CD4-positive, alpha-beta T cell treated with Interleukin-15 for 4 hours (primary cell): ENCODE measurements around the gene FMN1.

Source experiments
- DNase-seq: peaks from one replicate; pipeline ENCODE4 v3.0.0-alpha.2; 2020; ENCODE audit warnings: low spot score

The FMN1 gene

DNA sequence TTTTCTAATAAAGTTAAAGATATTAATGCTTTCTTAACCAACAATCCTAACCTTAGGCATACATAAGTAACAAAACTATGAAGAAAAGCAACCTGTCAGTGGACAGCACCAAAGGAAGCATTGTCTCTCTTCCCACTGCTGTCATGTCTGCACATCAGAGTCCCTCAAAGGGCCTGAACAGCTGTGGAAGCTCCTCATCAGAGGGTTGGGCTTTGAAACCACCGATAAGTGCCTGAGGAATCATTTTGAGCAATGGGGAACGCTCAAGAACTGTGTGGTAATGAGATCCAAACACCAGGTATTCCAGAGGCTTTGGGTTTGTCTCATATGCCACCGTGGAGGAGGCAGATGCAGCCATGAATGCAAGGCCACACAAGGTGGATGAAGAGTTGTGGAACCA lies 182.5 kb downstream of the FMN1 start:
- no peak for DNase-seq

DNA sequence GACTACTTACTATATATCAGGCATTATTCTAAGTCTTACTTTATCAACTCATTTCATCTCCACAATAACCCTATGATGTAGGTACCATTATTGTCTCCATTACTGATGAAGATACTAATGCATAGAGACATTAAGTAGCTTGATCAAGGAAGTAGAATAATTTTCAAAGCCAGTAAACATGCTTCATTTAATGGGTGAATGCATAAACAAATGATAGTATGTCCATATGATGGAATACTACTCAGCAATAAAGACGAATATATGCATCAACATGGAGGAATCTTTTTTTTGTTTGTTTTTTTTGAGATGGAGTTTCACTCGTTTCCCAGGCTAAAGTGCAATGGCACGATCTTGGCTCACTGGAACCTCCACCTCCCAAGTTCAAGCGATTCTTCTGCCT lies 184.9 kb downstream of the FMN1 start:
- DNase-seq, result no peak

DNA sequence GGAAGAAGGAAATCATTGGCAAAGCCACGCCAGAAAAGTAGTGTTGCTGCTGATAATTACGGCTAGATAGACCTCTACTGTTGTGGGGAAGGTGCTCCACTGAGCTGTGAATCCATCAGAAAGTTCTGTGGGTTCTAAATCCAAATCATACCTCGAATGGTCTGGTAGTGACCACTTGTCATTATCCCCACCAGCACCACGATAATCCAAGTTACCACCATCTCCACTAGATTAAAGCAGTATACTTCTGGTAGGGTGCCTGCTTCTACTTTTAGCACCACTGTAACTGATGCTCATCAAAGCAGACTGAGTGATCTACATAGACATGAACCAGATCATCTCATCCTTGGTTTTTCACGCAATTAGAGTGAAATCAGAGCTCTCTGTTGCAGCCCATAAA lies 185.5 kb downstream of the FMN1 start:
- DNase-seq, result no peak

DNA sequence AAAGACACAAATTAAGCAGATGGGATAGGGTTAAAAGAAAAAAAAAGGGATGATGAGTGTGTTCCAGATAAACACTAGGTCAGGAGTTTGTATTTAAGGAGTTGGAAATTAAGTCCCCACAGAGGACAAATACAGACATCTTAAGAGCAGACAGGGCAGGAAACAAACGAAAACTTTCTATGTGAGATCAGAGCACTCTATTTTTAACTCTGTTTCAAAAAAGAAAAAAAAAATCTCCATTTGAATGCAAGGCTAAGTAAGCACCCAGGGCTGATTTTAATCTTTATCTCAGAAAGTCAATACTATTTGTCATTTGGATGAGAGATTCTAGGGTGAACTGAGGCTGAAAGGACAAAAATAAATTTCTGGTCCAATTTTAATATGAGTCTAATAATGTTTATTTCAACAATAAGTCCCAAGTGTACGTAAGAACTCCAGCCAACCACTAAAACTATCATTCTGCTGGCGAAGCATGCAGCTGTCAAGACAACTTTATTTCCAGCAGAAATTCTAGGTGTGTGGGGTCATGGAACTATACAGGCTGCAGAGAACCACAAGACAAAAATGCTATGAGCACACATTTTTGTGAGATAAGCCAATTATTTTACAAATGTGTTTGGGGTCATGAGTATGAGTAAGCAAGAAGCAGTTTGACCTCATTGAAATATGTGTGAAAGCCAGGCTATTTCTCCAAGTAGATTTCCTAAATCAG lies 186.1 kb downstream of the FMN1 start:
- no peak for DNase-seq

DNA sequence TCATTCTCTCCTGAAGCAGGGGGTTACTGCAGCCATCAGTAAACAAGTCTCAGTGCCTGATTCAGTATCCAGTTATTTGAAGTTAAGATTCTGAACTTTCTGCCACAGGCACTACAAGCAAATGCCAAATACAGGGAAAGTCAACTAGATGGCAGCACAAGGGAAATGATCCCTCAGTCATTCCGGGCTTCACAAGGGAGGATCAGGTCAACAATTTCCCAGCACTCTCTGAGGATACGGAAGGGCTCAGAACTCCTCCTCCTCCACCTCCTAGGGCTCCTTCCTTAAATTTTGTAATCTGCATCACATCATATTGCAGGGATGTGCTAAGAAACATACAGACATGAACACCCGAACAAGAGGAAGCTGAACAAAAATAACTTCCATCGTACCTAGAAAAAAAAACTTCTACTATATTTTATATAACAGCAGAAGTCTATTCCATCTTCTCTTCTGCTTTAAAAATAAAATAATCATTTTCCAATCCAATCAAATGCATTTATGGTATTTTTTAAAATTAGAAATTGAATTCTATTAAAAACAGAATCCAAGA lies 187.1 kb downstream of the FMN1 start:
- no peak for DNase-seq

DNA sequence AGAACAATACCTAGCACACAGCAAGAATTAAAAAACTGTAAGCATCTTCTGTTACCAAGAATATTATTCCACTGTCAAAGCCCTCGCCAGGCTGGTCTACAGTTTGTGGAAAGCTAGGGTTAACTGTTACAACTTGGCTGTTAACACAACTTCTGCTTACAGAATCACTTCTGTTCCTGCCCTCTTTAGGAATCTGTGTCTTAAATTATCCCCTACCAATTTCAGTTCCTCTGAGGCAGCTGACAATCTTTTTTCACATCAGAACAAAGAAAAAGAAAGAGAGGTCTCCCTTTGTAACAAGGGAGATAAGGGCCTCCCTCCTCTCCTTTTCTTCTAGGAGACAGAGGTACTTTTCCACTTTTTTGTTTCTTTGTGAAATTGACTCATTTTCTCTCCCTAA lies 188.9 kb downstream of the FMN1 start:
- DNase-seq, result no peak

DNA sequence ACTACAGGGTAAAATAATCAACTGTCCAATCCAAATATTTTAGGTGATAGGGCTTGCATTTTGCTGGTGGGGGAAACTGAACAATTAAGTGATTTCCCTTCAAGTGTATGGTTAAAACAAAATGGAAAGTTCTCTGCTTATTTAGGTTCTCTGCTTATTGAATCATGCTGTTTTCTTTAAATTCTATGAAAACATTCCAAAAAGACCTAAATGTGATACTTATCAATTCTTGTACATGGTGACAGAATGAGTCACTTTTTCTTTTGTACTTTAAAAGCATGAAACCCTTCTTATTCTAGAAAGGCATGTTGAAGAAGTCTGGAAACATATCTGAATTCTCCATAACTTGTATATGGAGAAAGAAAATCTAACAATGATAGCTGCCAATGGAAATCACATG lies 192.6 kb downstream of the FMN1 start:
- DNase-seq, result no peak

DNA sequence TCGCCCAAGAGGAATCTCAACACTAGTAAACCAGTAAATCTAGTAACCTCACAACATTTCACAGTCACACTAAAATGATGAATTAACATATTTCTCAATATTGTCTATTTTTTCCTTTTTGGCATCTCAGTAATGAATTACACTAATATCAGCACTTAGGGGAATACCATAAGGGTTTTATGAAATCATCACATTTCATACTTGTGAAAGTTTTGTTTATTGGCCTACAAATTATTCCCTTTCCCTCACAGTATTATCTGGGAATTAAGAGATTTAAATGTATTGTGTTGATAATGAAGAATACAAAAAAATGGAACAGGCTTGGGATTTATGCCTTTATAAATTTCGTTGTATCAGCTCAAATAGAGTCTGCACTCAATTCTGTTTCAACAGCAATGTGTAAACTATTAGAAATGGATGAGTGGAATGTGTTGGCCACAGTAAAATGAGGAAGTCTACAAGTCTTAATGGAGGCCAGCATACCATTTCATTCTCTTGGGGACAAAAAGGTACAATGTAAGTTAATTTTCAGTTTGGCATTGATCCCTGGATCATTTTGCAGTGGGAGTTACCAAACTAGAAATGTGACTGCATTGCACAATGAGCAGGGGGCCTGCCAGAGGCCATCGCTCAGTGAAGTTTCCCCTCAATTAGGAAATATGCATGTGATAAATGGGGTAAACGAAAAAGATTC lies 195.4 kb downstream of the FMN1 start:
- DNase-seq, result no peak

DNA sequence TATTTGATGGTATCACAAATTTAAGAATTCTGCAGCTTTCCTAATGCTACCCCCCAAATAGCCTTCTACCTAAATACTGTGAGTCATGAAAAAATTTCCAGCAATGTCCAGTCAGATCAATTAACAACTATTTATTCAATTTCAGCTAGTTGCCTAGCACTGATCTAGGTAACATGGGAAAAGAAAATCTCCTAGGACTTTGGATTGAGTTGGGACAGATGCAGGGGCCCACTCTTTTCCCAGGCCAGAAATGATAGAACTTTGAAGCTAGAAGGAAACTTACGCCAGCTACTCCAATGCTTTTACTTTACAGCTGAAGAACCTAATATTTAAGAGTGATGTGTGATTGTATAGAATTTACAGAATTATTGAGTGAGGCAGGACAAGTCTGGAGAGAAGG lies 196.3 kb downstream of the FMN1 start:
- DNase-seq, result no peak

DNA sequence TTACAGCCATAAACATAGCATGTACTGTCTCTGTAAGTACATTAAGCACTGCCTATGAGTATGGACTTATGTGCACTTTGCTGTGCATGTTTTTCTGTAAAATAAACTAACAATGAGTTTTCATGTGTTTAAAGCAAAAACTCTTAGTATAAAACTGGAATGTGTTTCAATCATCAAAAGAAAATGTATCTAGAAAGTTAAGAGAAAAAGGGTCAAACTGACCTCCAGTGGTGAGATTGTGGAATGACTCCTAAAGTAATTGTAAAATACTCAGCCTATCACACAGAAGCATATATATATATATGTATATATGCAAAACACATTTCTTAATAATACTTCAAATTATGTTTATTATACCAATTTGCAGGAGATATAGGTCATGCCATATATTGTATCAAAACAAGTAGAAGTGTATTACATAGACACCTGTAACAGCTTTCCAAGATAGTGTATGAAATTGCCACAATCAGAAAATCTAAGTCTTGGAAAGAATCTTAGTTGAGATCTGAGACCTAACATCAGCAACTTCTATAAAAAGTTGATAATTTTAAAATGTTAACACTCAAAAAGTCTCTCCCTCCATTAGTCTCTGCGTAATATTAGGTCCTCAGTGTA lies 199.6 kb downstream of the FMN1 start:
- DNase-seq, result no peak

DNA sequence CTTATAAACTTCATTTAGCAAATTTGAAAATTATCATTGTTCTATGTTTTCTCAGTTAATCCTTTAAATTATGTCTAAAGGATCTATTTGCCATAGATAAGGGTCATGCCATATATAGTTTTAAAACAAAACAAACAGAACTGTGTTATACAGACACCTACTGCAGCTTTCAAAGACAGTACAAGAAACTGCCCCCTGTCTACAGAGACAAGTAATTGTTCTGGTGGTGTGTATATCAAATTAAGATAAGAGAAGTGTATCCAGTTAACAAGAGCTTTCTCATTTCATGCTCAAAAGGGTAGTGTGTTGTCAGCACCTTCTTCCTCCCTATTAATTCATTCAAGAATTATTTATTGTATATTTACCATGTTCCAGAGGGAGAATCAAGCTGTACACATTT lies 201.2 kb downstream of the FMN1 start:
- no peak for DNase-seq

DNA sequence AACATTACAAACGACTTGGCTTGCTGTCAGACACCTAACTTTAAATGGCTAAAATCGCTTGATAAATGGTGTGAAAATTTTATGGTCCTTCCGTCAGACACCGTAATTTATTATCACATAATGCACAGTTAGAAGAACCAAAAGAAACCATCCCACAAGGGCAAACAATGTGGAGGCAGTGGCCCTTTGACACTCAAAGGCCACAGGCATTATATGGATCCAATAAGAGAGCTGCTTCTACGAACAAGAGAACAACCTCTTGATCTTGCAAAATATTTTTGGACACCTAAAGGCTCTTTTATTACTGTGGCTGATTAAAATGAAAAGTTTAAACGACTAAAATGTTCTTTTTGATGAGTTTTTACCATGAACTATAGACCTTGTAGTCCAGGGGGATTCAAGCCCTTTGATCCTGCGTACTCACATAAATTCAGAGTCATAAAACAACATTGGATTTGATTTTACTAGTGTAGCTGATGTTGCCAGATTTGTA lies 202.8 kb downstream of the FMN1 start:
- no peak for DNase-seq

DNA sequence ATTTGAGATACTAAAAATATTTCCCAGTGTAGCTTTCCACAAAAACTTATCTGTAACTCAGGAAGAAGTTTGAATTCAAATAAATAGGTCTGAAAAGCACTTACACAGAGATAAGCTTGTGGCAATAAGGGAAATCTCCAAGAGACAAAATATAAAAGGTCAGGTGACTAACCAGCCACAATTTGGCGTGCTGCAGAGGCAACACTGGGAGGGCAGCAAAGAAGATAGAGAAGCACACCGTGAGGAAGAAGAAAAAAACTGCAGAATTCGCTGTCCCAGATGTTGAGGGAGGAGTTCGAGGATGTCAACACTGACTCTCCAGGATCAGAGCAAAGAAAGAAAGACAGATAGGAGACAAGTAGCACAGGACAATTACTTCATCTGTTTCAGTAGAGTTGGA lies 204.4 kb downstream of the FMN1 start:
- no peak for DNase-seq

DNA sequence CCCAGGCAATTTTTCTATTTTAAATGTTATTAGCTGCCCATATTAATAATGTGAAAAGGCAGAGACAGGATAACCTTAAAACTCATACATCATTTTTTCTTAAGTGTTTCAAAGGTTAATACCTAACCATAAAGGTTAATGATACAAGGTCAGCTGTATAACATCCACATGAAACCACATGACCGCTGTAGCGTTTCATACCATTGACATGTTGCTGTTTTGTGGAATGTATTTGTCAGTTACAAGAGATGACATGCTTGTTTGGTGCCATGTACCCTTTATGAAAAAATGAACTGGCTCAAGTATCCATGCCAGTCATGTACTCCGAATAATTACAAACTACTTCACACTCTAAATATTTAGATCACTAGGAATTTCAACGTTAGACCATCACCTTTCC lies 207.4 kb downstream of the FMN1 start:
- no peak for DNase-seq

DNA sequence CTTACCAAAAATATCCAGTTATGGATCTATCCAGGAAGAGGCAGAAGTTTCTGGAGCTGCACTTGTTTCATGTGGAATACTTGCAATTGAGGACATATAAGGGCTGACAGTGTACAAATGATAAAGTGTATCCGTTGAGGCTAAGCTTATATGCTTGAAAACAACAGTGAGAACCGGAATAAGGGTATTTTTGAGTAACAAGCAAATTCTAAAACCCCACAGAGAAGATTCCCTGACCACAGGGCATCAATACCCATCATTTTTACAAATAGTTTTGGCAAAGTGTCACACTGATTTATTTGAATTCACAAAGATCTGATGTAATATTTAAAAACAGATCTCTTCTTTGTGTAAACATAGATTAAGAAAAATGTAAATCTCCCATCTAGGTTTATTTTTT lies 208.4 kb downstream of the FMN1 start:
- no peak for DNase-seq

DNA sequence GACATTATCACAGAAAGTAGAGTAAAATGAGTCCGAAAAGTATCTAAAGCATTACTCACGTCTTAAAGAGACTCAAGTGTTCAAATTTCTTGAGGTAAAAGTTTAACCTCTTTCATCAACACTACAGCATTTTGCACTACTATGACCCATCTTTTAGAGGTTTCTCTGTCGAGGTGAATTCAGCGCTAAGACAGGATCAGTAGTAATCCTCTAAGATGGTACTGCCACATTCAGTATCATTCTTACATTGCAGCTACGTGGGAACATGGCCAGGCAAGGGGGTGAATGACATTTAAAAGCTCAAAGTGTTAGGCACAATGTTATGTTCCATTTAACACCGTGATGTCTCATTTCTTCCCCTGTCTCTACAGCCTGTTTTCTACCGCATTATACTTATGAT lies 210.8 kb downstream of the FMN1 start:
- DNase-seq, result no peak

DNA sequence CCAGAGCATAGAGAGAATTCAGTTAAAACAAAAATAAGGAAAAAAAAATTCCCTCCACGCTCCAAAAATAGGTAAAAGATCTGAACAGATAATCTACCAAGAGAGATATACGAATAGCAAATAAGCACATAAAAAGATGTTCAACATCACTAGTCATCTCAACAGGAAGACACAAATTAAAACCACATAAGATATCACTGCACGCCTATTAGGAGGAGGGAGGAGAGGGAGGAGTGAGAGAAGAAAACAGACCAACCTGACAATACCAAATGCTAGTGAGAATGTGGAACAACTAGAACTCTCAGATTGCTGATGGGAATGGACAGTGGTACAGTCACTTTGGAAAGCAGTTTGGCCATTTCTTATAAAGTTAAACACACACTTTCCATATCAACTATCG lies 212.5 kb downstream of the FMN1 start:
- DNase-seq, result no peak

DNA sequence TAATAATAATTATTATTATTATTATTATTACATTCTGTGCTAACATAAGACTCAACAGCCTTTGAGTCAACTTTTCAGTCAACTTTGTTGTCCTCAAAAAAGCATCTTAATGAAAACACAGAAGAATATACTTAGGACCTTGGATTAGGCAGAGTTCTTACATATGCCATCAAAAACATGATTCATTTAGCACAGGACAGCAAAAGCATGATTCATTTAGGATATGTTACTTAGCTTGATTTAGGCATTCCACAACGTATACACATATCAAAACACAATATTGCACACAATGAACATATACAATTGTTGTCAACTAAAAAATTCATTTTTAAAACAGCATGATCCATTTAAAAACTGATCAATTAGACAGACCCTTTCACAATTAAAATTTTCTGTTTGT lies 213.0 kb downstream of the FMN1 start:
- no peak for DNase-seq

DNA sequence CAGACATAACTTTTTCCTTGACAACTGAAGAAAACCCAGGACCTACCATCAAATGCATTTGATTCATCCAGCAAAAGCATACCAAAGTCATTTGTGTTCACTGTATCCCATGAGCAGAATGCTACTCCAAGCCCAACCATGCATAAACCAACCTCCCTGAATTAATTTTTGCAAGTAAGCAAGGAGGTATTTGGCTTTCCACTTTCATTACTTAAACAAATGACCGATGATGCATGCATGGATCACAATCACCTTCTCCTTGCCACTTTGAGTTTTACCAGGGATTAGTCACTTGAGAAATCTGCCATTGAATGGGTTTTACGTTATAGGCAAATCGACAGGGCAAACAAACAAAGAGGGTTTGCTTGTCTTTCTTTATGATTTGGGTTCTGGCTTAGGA lies 214.8 kb downstream of the FMN1 start:
- no peak for DNase-seq

DNA sequence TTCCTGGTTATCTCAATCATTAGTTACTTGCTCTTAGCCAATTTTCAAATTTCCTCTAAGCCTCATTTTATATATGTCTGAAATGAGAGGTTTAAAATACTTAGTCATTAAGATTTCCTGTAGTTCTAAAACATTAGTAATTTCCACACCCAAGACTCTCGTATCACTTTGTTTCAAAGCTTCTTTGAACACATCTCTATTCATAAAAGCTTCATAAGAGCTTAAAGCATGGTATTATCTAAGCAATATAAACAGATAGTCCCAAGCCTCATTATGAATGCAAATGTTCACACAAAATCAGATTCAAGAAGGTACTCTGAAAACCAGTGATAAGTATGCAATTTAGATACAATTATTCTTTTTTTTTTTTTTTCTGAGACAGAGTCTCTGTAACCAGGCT lies 217.0 kb downstream of the FMN1 start:
- no peak for DNase-seq

DNA sequence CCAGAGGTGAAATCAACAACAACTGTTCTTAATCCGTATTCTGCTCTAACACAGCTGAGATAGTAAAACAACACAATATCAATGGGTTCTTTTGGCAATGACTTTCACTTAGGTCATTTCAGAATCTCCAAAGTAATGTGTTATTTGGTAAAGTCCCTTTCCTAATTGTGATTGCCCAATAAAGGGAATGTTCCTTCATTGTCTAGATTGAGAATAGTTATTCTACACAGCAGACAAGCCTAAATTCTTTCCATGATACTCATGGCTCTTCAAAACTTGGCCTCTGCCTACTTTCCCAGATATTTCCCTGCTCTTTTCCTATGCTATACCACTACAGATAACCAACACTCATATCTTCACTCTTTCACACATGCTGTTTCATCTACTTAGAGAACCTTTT lies 219.8 kb downstream of the FMN1 start:
- DNase-seq, result no peak

DNA sequence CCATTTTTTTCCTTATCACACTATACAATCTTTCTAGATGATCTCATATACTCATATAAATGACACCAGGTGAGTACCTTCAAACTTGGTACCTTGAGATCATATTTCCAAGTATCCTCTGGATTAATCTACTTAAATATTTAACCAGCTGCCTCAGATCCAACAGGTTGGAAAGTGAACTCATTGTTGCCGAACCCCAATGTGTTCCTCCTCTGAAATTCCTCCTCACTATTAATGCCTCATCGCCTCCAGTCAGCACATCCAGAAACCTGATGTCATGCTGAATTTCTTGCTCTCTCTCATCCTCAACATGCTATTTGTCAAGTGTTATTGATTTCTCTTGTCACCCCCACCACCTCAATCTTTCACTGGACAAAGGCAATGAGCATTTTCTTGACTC lies 221.8 kb downstream of the FMN1 start:
- no peak for DNase-seq

DNA sequence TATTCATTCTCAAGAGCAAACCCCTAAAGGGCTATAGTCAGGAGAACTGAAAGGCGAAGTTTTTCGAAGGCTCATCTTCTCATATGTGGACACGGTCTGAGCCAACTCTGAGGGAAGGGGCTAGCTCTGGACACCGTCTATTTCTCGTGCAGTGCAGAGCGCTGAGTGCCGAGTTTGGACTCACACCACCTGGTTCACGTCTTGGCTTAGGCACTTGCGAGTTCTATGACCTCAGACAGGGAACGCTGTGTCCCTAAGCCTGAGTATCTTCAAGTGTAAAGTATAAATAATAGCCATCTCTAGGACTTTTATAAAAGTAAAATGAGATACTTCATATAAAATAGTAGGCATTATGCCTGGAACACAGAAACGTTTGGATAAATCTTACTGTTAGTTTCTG lies 223.7 kb downstream of the FMN1 start:
- no peak for DNase-seq
